ENCODE results near the gene MAGEA8. TPM values are rescaled to one million over a fixed set of nuclear protein-coding genes. Genes with fewer than 3 reads are reported as not detected.

Gene MAGEA8
- total RNA-seq, 1 experiment from 2014 or later = not detected

GRCh38 chrX:149846789-149847188, 34.2 kb upstream of the MAGEA8 start:
- TF ChIP-seq CTCF (conservative IDR thresholded peaks at IDR 0.05; ENCODE audit: low read depth, low read length) (no peak), EZH2 (IDR thresholded peaks at IDR 0.05; ENCODE audit: borderline replicate concordance, low read depth, low read length, poor library complexity, severe bottlenecking) (no peak)
- H3K36me3 ChIP-seq (ENCODE audit: insufficient read depth, low read length, poor library complexity, severe bottlenecking) = no peaks in the 10 kb centered on the region
- POLR2A ChIA-PET (ENCODE audit: low non-redundant PET) = no interaction called here
- H3K9me3 ChIP-seq (ENCODE audit: low read depth, low read length, poor library complexity, severe bottlenecking) = no peaks in the 10 kb centered on the region
- H3K27me3 ChIP-seq (replicated peaks; ENCODE audit: insufficient read depth, low read depth, low read length, poor library complexity) = no peaks in the 10 kb centered on the region
- no peak overlapping the region for H3K4me3 ChIP-seq (ENCODE audit: low read depth, low read length, poor library complexity, severe bottlenecking)
- CTCF ChIA-PET = no interaction called here
- no peak for DNase-seq (ENCODE audit: low spot score)
- H3K4me1 ChIP-seq (ENCODE audit: insufficient read depth, low read length, poor library complexity, severe bottlenecking) = no peaks in the 10 kb centered on the region
- no TSS peak for BruUV-seq (replicated peaks)
- intact Hi-C loops (cut with micrococcal nuclease; ENCODE audit: unreplicated experiment) = no loop called here
- no peak overlapping the region for H3K27ac ChIP-seq (ENCODE audit: low read depth, low read length, poor library complexity, severe bottlenecking)

- Histone ChIP-seq H3K27ac (ENCODE audit: low read depth, low read length, poor library complexity, severe bottlenecking) (no peak overlapping the region), H3K9me3 (ENCODE audit: low read depth, low read length, poor library complexity, severe bottlenecking) (no peaks in the 10 kb centered on the region), H3K4me1 (ENCODE audit: insufficient read depth, low read length, poor library complexity, severe bottlenecking) (no peaks in the 10 kb centered on the region), H3K27me3 (replicated peaks; ENCODE audit: insufficient read depth, low read depth, low read length, poor library complexity) (no peaks in the 10 kb centered on the region), H3K4me3 (ENCODE audit: low read depth, low read length, poor library complexity, severe bottlenecking) (no peak overlapping the region), H3K36me3 (ENCODE audit: insufficient read depth, low read length, poor library complexity, severe bottlenecking) (no peaks in the 10 kb centered on the region)
- no peak for DNase-seq (ENCODE audit: low spot score)
- intact Hi-C loops (cut with micrococcal nuclease; ENCODE audit: unreplicated experiment) = no loop called here
- TF ChIP-seq EZH2 (IDR thresholded peaks at IDR 0.05; ENCODE audit: borderline replicate concordance, low read depth, low read length, poor library complexity, severe bottlenecking) (no peak), CTCF (conservative IDR thresholded peaks at IDR 0.05; ENCODE audit: low read depth, low read length) (no peak)
- ChIA-PET CTCF (no interaction called here), POLR2A (ENCODE audit: low non-redundant PET) (no interaction called here)
- BruUV-seq (replicated peaks) = no TSS peak
Observed at GRCh38 chrX:149848855-149849254, 32.1 kb upstream of the MAGEA8 start.

GRCh38 chrX:149849787-149850186, 31.2 kb upstream of the MAGEA8 start:
- Histone ChIP-seq H3K27ac (ENCODE audit: low read depth, low read length, poor library complexity, severe bottlenecking) (no peak overlapping the region), H3K36me3 (ENCODE audit: insufficient read depth, low read length, poor library complexity, severe bottlenecking) (no peaks in the 10 kb centered on the region), H3K9me3 (ENCODE audit: low read depth, low read length, poor library complexity, severe bottlenecking) (no peaks in the 10 kb centered on the region), H3K4me1 (ENCODE audit: insufficient read depth, low read length, poor library complexity, severe bottlenecking) (no peaks in the 10 kb centered on the region), H3K4me3 (ENCODE audit: low read depth, low read length, poor library complexity, severe bottlenecking) (no peak overlapping the region), H3K27me3 (replicated peaks; ENCODE audit: insufficient read depth, low read depth, low read length, poor library complexity) (no peaks in the 10 kb centered on the region)
- ChIA-PET CTCF (no interaction called here), POLR2A (ENCODE audit: low non-redundant PET) (no interaction called here)
- TF ChIP-seq CTCF (conservative IDR thresholded peaks at IDR 0.05; ENCODE audit: low read depth, low read length) = no peak
- no peak for TF ChIP-seq EZH2 (IDR thresholded peaks at IDR 0.05; ENCODE audit: borderline replicate concordance, low read depth, low read length, poor library complexity, severe bottlenecking)
- BruUV-seq (replicated peaks) = no TSS peak
- intact Hi-C loops (cut with micrococcal nuclease; ENCODE audit: unreplicated experiment) = no loop called here
- no peak for DNase-seq (ENCODE audit: low spot score)
